ENCODE measurements around the gene RENBP.

DNA sequence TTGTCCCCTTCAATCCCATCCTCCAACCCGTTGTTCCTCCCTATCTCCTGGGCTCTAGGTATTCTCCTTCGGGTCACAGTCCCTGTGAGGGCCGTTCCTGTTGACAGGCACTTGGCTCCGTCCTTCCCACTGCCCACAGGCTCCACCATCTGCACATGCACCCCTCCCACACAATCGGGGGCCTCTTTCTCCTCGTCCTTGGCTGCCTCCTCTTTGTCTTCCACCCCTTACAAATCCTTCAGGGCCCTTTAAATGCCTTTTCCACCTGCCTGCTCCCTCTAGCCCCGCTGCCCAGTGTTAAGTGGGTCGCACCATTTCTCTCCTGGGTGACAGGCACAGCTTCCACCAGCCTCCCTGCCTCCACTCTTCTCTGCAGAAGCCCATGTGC is 42.7 kb downstream of the RENBP start:
- TF ChIP-seq, protein P1, sequence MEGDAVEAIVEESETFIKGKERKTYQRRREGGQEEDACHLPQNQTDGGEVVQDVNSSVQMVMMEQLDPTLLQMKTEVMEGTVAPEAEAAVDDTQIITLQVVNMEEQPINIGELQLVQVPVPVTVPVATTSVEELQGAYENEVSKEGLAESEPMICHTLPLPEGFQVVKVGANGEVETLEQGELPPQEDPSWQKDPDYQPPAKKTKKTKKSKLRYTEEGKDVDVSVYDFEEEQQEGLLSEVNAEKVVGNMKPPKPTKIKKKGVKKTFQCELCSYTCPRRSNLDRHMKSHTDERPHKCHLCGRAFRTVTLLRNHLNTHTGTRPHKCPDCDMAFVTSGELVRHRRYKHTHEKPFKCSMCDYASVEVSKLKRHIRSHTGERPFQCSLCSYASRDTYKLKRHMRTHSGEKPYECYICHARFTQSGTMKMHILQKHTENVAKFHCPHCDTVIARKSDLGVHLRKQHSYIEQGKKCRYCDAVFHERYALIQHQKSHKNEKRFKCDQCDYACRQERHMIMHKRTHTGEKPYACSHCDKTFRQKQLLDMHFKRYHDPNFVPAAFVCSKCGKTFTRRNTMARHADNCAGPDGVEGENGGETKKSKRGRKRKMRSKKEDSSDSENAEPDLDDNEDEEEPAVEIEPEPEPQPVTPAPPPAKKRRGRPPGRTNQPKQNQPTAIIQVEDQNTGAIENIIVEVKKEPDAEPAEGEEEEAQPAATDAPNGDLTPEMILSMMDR (IDR thresholded peaks at IDR 0.05; ENCODE audit: low read depth, low read length, missing input control) = no peak
- TF ChIP-seq FOXA1 (IDR thresholded peaks at IDR 0.05) (no peak), NR2F2 (IDR thresholded peaks at IDR 0.05) (no peak), HNF4G (IDR thresholded peaks at IDR 0.05) (no peak)
- TF ChIP-seq, protein P2, sequence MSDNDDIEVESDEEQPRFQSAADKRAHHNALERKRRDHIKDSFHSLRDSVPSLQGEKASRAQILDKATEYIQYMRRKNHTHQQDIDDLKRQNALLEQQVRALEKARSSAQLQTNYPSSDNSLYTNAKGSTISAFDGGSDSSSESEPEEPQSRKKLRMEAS (IDR thresholded peaks at IDR 0.05) = no peak

Measured in liver (tissue), 3 donors.